CD4-positive, alpha-beta T cell (primary cell): ENCODE results near the gene TGFBR2. TPM values are rescaled to one million over a fixed set of nuclear protein-coding genes. Genes with fewer than 3 reads are reported as not detected.
A peak's percentile ranks its signal among the peaks of the same experiment; 100 is the strongest.

Experiments
- ATAC-seq: fragments of 200-7000 bp; cut with Tn5 transposase; one replicate; pipeline ENCODE4 v1.10.0; 2022; ENCODE audit warnings: mild to moderate bottlenecking; ENCODE audit not compliant: poor library complexity
- CTCF ChIA-PET: fragments of 350-600 bp; sonication (Branson Sonifier 250); formaldehyde crosslinking; loops from one replicate; lab custom pipeline; 2021; ENCODE audit warnings: antibody characterized with exemption, inconsistent platforms; lab: Charles Lee
- POLR2A ChIA-PET: fragments of 350-600 bp; sonication (Branson Sonifier 250); formaldehyde crosslinking; loops from one replicate; lab custom pipeline; 2021; ENCODE audit warnings: antibody characterized with exemption, inconsistent platforms; lab: Charles Lee
- DNase-seq, 14 experiments: peaks; one replicate each; pipeline ENCODE4 v3.0.0-alpha.2; 2013 to 2020; ENCODE audit warnings: mixed read lengths in 2 of 14
- H3K27ac ChIP-seq, 2 donors: one replicate each; pipeline versions ENCODE4 v1.5.1 to v1.7.0; 2013; ENCODE audit warnings: low read length in 2 of 2, low read depth in 1 of 2, mild to moderate bottlenecking in 1 of 2
- H3K27me3 ChIP-seq, 2 experiments: 1 replicate in 1 of 2; 2 replicates in 1 of 2; pipeline versions ENCODE4 v1.6.1 to v1.7.0; 2013; ENCODE audit warnings: low read length in 2 of 2, control low read depth in 1 of 2, mild to moderate bottlenecking in 1 of 2, moderate library complexity in 1 of 2; ENCODE audit not compliant: insufficient read depth in 2 of 2, control insufficient read depth in 1 of 2
- H3K36me3 ChIP-seq: one replicate; pipeline ENCODE4 v1.6.1; 2013; ENCODE audit warnings: low read length, control low read depth; ENCODE audit not compliant: insufficient read depth
- H3K4me1 ChIP-seq: one replicate; pipeline ENCODE4 v1.6.1; 2013; ENCODE audit warnings: low read length, control low read depth; ENCODE audit not compliant: insufficient read depth
- H3K4me3 ChIP-seq: one replicate; pipeline ENCODE4 v1.5.1; 2013; ENCODE audit warnings: mild to moderate bottlenecking, low read length, moderate library complexity
- H3K9me3 ChIP-seq, 2 experiments: 1 replicate in 1 of 2; 2 replicates in 1 of 2; pipeline versions ENCODE4 v1.6.1 to v1.7.0; 2013; ENCODE audit warnings: low read length in 2 of 2, mild to moderate bottlenecking in 2 of 2, control low read depth in 1 of 2, moderate library complexity in 1 of 2; ENCODE audit not compliant: control insufficient read depth in 1 of 2, insufficient read depth in 1 of 2
- H3K27ac Mint-ChIP-seq: one replicate; pipeline ENCODE4 v1.8.0; 2020; ENCODE audit warnings: mixed read lengths
- H3K27me3 Mint-ChIP-seq: one replicate; pipeline ENCODE4 v1.8.0; 2021; ENCODE audit warnings: mixed read lengths
- H3K36me3 Mint-ChIP-seq: one replicate; pipeline ENCODE4 v1.8.0; 2021; ENCODE audit warnings: low read depth, mixed read lengths
- H3K4me1 Mint-ChIP-seq: one replicate; pipeline ENCODE4 v1.8.0; 2021; ENCODE audit warnings: low read depth, mixed read lengths
- H3K4me3 Mint-ChIP-seq: one replicate; pipeline ENCODE4 v1.8.0; 2020; ENCODE audit warnings: mild to moderate bottlenecking, mixed read lengths
- H3K9me3 Mint-ChIP-seq: one replicate; pipeline ENCODE4 v1.8.0; 2020; ENCODE audit warnings: mixed read lengths
- CTCF ChIP-seq: fragments of 200-600 bp; IDR thresholded peaks from one replicate; pipeline ENCODE4 v1.8.0; 2022; ENCODE audit warnings: antibody characterized with exemption, mild to moderate bottlenecking
- intact Hi-C, 2 experiments: fragments of 100-400 bp; cut with DNase I in 1 of 2; cut with micrococcal nuclease in 1 of 2; formaldehyde crosslinking; loops; one replicate each; pipeline versions ENCODE4 v1.15.1 to v1.9.0; 2023 to 2025; cut with DNase I, micrococcal nuclease
- total RNA-seq, 174 experiments: library from RNA in 2 of 174; stranded (reverse) in 2 of 174; gene quantifications; one replicate each; pipeline ENCODE4 v1.2.3 and lab custom pipeline; 2021 to 2026

TGFBR2 gene
- total RNA-seq, 2 experiments from 2014 or later = 203 to 205 TPM

GRCh38 chr3:30660136-30660535 lies 53.7 kb downstream of the TGFBR2 start:
- no peaks in the 10 kb centered on the region for H3K9me3 ChIP-seq
- peak overlapping the region; percentile 6 to 96 for H3K27ac ChIP-seq
- H3K4me3 ChIP-seq = no peak overlapping the region
- CTCF ChIA-PET = no interaction called here
- ATAC-seq = no peak
- Mint-ChIP-seq H3K4me1 (peaks cover 93% of the 10 kb centered on the region), H3K4me3 (no peak overlapping the region), H3K27ac (peak overlapping the region; percentile 96), H3K36me3 (peaks cover 93% of the 10 kb centered on the region), H3K27me3 (no peaks in the 10 kb centered on the region), H3K9me3 (no peaks in the 10 kb centered on the region)
- DNase-seq = no peak
- H3K4me1 ChIP-seq = peaks cover 79% of the 10 kb centered on the region
- no peak for TF ChIP-seq CTCF
- H3K36me3 ChIP-seq = peaks cover 57% of the 10 kb centered on the region
- intact Hi-C loops = no loop called here
- H3K27me3 ChIP-seq = no peaks in the 10 kb centered on the region
- POLR2A ChIA-PET = interaction anchor here (1.2 to 10.0 kb wide), 2 partner anchors 9 to 20 kb away, joined by 3 to 297 read pairs; no protein-coding TSS in a partner anchor

- peaks cover 91% of the 10 kb centered on the region for H3K36me3 Mint-ChIP-seq
- peak overlapping the region; percentile 96 for H3K27ac Mint-ChIP-seq
- ATAC-seq = no peak
- Histone ChIP-seq H3K27me3 (no peaks in the 10 kb centered on the region), H3K9me3 (no peaks in the 10 kb centered on the region), H3K4me1 (peaks cover 79% of the 10 kb centered on the region), H3K36me3 (peaks cover 52% of the 10 kb centered on the region), H3K27ac (peak overlapping the region; percentile 6 to 44), H3K4me3 (no peak overlapping the region)
- H3K4me1 Mint-ChIP-seq = peaks cover 93% of the 10 kb centered on the region
- no peaks in the 10 kb centered on the region for H3K27me3 Mint-ChIP-seq
- H3K9me3 Mint-ChIP-seq = no peaks in the 10 kb centered on the region
- ChIA-PET POLR2A (interaction anchor here (1.2 to 10.0 kb wide), 2 partner anchors 9 to 21 kb away, joined by 3 to 297 read pairs; no protein-coding TSS in a partner anchor), CTCF (no interaction called here)
- TF ChIP-seq CTCF = no peak
- peak overlapping the region; percentile 42 for H3K4me3 Mint-ChIP-seq
- intact Hi-C loops = no loop called here
- DNase-seq = no peak
Observed at GRCh38 chr3:30660656-30661055, 54.3 kb downstream of the TGFBR2 start.

GRCh38 chr3:30661098-30661873 lies 54.9 kb downstream of the TGFBR2 start:
- peaks cover 46% of the 10 kb centered on the region for H3K36me3 ChIP-seq
- H3K4me1 ChIP-seq = peaks cover 79% of the 10 kb centered on the region
- intact Hi-C loops = no loop called here
- Mint-ChIP-seq H3K36me3 (peaks cover 85% of the 10 kb centered on the region), H3K4me1 (peaks cover 91% of the 10 kb centered on the region), H3K27ac (peak overlapping the region; percentile 96), H3K9me3 (no peaks in the 10 kb centered on the region), H3K4me3 (peak overlapping the region; percentile 42), H3K27me3 (no peaks in the 10 kb centered on the region)
- ChIA-PET CTCF (no interaction called here), POLR2A (interaction anchor here (1.2 to 10.0 kb wide), 2 partner anchors 8 to 22 kb away, joined by 3 to 297 read pairs; no protein-coding TSS in a partner anchor)
- ATAC-seq (no peak), DNase-seq (peak in 3 of 14 experiments; percentile 47 to 61 (median 57))
- TF ChIP-seq CTCF = no peak
- peak overlapping the region; percentile 29 to 44 for H3K27ac ChIP-seq
- H3K4me3 ChIP-seq = no peak overlapping the region
- no peaks in the 10 kb centered on the region for H3K27me3 ChIP-seq
- H3K9me3 ChIP-seq = no peaks in the 10 kb centered on the region
